HepG2 (cell line): ENCODE measurements around the gene STX10. TPM values are rescaled to one million over a fixed set of nuclear protein-coding genes. Genes with fewer than 3 reads are reported as not detected.
A peak's percentile ranks its signal among the peaks of the same experiment; 100 is the strongest.

Experiments used
- ELF1 ChIP-seq: sonication (generic); formaldehyde crosslinking; IDR thresholded peaks from 2 replicates; pipeline ENCODE4 v1.4.0; 2020; ENCODE audit warnings: missing genetic modification reagents
- MED8 ChIP-seq: sonication (generic); formaldehyde crosslinking; IDR thresholded peaks from 2 replicates; pipeline ENCODE4 v1.8.1; 2023; ENCODE audit warnings: mild to moderate bottlenecking, missing genetic modification reagents; ENCODE audit not compliant: insufficient replicate concordance
- MTA1 ChIP-seq: sonication (generic); formaldehyde crosslinking; IDR thresholded peaks from 2 replicates; pipeline ENCODE4 v1.4.0; 2020; ENCODE audit warnings: missing genetic modification reagents, mild to moderate bottlenecking, borderline replicate concordance
- REL ChIP-seq: sonication (generic); formaldehyde crosslinking; conservative IDR thresholded peaks from 2 replicates; pipeline ENCODE4 v1.8.0; 2022; ENCODE audit warnings: mild to moderate bottlenecking, missing genetic modification reagents, moderate library complexity
- TBL1XR1 ChIP-seq: fragments of 150-350 bp; IDR thresholded peaks from 2 replicates; pipeline ENCODE4 v1.6.1; 2014; ENCODE audit warnings: borderline replicate concordance, low read length; ENCODE audit not compliant: partially characterized antibody
- ZNF205 ChIP-seq: IDR thresholded peaks from 2 replicates; pipeline ENCODE4 v1.6.1; 2018; ENCODE audit warnings: missing biosample characterization, missing genetic modification reagents
- ZNF441 ChIP-seq: sonication (generic); formaldehyde crosslinking; IDR thresholded peaks from 2 replicates; pipeline ENCODE4 v1.7.0; 2021; ENCODE audit warnings: missing genetic modification reagents, borderline replicate concordance
- ZNF746 ChIP-seq: sonication (generic); formaldehyde crosslinking; IDR thresholded peaks from 2 replicates; pipeline ENCODE4 v1.8.0; 2022; ENCODE audit warnings: mild to moderate bottlenecking, missing genetic modification reagents
- polyA plus RNA-seq, 8 experiments: library from polyadenylated mRNA; depleted of rRNA in 3 of 8; stranded (reverse) in 7 of 8; unstranded in 1 of 8; fragments of >200 nt; fragmentation: Illumina TruSeq in 4 of 8; extraction: Trizol in 4 of 8; gene quantifications; 2 replicates each; pipeline versions ENCODE4 v1.2.1 to v1.2.3, GENCODE V29; 2011 to 2016; ENCODE audit warnings: low read depth in 4 of 8, missing spikeins in 1 of 8, mixed read lengths in 1 of 8; ENCODE audit not compliant: insufficient read depth in 1 of 8
- total RNA-seq, 5 experiments: library from RNA; depleted of rRNA; stranded (reverse); fragments of >200 nt; fragmentation: Illumina TruSeq; extraction: Trizol; gene quantifications; 2 replicates each; pipeline ENCODE4 v1.2.3, GENCODE V29; 2016; ENCODE audit warnings: low read depth in 1 of 5
- TF ChIP-seq, protein P1 (sequence below): sonication (generic); formaldehyde crosslinking; IDR thresholded peaks from 2 replicates; pipeline ENCODE4 v1.5.1; 2020; ENCODE audit warnings: mild to moderate bottlenecking, missing genetic modification reagents, borderline replicate concordance
- TF ChIP-seq, protein P2 (sequence below): sonication (generic); formaldehyde crosslinking; conservative IDR thresholded peaks from 2 replicates; pipeline ENCODE4 v1.4.0; 2020; ENCODE audit warnings: missing genetic modification reagents
- TF ChIP-seq, protein P3 (sequence below), 2 experiments: sonication (generic) in 1 of 2; formaldehyde crosslinking in 1 of 2; IDR thresholded peaks; 2 replicates each; pipeline versions ENCODE4 v1.5.1 to v1.6.1; 2011 to 2020; ENCODE audit warnings: borderline replicate concordance in 1 of 2, low read depth in 1 of 2, low read length in 1 of 2, mild to moderate bottlenecking in 1 of 2, missing genetic modification reagents in 1 of 2, moderate library complexity in 1 of 2
- TF ChIP-seq, protein P4 (sequence below): IDR thresholded peaks from 2 replicates; pipeline ENCODE4 v1.6.1; 2016; ENCODE audit warnings: low read depth, missing genetic modification reagents, missing compliant biosample characterization

The STX10 gene
- total and polyA plus RNA-seq, 2 of the 13 experiments (the other 11 are each of a cell fraction or from before 2014, with no cell fraction given): 47.9 to 66.4 TPM

DNA sequence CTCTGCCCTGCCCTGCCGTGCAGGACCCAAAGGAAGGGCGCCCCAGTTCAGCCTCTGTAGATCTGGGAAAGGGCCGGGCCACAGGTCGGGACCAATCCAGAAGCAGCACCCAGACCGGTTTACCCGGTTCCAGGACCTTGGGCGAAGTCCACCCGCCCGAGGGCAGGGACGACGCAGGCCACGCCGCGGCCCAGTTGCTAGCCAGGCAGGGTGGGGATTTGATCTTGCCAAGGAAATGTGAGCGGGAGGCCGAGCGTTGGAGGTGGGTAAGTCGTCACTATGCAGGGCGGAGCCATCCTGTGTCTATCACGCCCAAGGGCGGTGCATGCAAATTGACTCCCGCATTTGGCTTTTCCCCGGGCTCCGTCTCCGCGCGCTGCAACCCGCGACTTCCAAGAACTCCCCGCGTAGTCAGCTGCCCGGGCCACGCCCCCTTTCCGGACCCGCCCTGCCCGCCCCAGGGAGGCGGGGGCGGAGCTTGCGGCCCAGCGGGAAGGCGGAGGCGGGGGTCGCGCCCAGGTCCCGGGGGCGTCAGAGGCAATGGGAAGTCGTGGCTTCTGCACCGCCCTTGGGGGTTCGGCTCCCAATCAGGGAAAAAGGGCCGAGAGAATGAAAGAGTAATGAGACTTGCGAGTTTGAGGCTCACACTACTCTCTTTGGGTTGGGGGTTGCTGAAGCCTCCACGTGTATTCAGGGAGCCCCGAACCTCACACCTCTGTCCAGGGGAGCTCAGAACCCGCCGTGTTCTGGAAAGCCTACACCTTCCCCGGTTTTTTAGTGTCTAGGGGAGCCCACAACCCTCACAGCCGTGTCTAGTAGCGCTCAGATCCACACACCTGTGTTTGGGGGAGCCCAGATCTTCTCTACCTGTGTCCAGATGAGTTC is 12.8 kb upstream of the STX10 start (continued):
- TF ChIP-seq ELF1 (peak; percentile 70), MTA1 (peak; percentile 72), ZNF205 (CRISPR knock-in tag) (0 out of 2 replicates have a peak, but pooled peaks have one; percentile 43), ZNF746 (CRISPR knock-in tag) (0 out of 2 replicates have a peak, but pooled peaks have one; percentile 70), TBL1XR1 (peak; percentile 14), ZNF441 (CRISPR knock-in tag) (peak; percentile 47; the same call in 1 of the 2 replicates), REL (0 out of 2 replicates have a peak, but pooled peaks have one; percentile 25), MED8 (CRISPR knock-in tag) (peak; percentile 82)
- TF ChIP-seq, protein P1, sequence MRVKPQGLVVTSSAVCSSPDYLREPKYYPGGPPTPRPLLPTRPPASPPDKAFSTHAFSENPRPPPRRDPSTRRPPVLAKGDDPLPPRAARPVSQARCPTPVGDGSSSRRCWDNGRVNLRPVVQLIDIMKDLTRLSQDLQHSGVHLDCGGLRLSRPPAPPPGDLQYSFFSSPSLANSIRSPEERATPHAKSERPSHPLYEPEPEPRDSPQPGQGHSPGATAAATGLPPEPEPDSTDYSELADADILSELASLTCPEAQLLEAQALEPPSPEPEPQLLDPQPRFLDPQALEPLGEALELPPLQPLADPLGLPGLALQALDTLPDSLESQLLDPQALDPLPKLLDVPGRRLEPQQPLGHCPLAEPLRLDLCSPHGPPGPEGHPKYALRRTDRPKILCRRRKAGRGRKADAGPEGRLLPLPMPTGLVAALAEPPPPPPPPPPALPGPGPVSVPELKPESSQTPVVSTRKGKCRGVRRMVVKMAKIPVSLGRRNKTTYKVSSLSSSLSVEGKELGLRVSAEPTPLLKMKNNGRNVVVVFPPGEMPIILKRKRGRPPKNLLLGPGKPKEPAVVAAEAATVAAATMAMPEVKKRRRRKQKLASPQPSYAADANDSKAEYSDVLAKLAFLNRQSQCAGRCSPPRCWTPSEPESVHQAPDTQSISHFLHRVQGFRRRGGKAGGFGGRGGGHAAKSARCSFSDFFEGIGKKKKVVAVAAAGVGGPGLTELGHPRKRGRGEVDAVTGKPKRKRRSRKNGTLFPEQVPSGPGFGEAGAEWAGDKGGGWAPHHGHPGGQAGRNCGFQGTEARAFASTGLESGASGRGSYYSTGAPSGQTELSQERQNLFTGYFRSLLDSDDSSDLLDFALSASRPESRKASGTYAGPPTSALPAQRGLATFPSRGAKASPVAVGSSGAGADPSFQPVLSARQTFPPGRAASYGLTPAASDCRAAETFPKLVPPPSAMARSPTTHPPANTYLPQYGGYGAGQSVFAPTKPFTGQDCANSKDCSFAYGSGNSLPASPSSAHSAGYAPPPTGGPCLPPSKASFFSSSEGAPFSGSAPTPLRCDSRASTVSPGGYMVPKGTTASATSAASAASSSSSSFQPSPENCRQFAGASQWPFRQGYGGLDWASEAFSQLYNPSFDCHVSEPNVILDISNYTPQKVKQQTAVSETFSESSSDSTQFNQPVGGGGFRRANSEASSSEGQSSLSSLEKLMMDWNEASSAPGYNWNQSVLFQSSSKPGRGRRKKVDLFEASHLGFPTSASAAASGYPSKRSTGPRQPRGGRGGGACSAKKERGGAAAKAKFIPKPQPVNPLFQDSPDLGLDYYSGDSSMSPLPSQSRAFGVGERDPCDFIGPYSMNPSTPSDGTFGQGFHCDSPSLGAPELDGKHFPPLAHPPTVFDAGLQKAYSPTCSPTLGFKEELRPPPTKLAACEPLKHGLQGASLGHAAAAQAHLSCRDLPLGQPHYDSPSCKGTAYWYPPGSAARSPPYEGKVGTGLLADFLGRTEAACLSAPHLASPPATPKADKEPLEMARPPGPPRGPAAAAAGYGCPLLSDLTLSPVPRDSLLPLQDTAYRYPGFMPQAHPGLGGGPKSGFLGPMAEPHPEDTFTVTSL: peak; percentile 59; the same call in 1 of the 2 replicates
- TF ChIP-seq, protein P2, sequence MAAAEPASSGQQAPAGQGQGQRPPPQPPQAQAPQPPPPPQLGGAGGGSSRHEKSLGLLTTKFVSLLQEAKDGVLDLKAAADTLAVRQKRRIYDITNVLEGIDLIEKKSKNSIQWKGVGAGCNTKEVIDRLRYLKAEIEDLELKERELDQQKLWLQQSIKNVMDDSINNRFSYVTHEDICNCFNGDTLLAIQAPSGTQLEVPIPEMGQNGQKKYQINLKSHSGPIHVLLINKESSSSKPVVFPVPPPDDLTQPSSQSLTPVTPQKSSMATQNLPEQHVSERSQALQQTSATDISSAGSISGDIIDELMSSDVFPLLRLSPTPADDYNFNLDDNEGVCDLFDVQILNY (CRISPR knock-in tag): peak; percentile 40; the same call in 1 of the 2 replicates
- TF ChIP-seq, protein P3, sequence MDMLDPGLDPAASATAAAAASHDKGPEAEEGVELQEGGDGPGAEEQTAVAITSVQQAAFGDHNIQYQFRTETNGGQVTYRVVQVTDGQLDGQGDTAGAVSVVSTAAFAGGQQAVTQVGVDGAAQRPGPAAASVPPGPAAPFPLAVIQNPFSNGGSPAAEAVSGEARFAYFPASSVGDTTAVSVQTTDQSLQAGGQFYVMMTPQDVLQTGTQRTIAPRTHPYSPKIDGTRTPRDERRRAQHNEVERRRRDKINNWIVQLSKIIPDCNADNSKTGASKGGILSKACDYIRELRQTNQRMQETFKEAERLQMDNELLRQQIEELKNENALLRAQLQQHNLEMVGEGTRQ (IDR thresholded peaks at IDR 0.05; ENCODE audit: low read depth, low read length): no peak
- TF ChIP-seq, protein P3 (CRISPR knock-in tag; IDR thresholded peaks at IDR 0.05; ENCODE audit: borderline replicate concordance): peak; percentile 79; the same call in 1 of the 2 replicates
- TF ChIP-seq, protein P4, sequence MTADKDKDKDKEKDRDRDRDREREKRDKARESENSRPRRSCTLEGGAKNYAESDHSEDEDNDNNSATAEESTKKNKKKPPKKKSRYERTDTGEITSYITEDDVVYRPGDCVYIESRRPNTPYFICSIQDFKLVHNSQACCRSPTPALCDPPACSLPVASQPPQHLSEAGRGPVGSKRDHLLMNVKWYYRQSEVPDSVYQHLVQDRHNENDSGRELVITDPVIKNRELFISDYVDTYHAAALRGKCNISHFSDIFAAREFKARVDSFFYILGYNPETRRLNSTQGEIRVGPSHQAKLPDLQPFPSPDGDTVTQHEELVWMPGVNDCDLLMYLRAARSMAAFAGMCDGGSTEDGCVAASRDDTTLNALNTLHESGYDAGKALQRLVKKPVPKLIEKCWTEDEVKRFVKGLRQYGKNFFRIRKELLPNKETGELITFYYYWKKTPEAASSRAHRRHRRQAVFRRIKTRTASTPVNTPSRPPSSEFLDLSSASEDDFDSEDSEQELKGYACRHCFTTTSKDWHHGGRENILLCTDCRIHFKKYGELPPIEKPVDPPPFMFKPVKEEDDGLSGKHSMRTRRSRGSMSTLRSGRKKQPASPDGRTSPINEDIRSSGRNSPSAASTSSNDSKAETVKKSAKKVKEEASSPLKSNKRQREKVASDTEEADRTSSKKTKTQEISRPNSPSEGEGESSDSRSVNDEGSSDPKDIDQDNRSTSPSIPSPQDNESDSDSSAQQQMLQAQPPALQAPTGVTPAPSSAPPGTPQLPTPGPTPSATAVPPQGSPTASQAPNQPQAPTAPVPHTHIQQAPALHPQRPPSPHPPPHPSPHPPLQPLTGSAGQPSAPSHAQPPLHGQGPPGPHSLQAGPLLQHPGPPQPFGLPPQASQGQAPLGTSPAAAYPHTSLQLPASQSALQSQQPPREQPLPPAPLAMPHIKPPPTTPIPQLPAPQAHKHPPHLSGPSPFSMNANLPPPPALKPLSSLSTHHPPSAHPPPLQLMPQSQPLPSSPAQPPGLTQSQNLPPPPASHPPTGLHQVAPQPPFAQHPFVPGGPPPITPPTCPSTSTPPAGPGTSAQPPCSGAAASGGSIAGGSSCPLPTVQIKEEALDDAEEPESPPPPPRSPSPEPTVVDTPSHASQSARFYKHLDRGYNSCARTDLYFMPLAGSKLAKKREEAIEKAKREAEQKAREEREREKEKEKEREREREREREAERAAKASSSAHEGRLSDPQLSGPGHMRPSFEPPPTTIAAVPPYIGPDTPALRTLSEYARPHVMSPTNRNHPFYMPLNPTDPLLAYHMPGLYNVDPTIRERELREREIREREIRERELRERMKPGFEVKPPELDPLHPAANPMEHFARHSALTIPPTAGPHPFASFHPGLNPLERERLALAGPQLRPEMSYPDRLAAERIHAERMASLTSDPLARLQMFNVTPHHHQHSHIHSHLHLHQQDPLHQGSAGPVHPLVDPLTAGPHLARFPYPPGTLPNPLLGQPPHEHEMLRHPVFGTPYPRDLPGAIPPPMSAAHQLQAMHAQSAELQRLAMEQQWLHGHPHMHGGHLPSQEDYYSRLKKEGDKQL: no peak; the same call in 1 of the 2 replicates
